Activated CD4-positive, alpha-beta T cell treated with anti-CD3 and anti-CD28 coated beads for 1 hour (primary cell): Measurements from ENCODE around the gene MYO19.
"Not testable (repeated sequence)": the region's sequence is repeated elsewhere in the genome, so short reads cannot be mapped to it uniquely, and the experiment has no call there.

ENCODE experiments used
- DNase-seq: peaks from one replicate; pipeline ENCODE4 v3.0.0-alpha.2; 2020

The MYO19 gene

DNA sequence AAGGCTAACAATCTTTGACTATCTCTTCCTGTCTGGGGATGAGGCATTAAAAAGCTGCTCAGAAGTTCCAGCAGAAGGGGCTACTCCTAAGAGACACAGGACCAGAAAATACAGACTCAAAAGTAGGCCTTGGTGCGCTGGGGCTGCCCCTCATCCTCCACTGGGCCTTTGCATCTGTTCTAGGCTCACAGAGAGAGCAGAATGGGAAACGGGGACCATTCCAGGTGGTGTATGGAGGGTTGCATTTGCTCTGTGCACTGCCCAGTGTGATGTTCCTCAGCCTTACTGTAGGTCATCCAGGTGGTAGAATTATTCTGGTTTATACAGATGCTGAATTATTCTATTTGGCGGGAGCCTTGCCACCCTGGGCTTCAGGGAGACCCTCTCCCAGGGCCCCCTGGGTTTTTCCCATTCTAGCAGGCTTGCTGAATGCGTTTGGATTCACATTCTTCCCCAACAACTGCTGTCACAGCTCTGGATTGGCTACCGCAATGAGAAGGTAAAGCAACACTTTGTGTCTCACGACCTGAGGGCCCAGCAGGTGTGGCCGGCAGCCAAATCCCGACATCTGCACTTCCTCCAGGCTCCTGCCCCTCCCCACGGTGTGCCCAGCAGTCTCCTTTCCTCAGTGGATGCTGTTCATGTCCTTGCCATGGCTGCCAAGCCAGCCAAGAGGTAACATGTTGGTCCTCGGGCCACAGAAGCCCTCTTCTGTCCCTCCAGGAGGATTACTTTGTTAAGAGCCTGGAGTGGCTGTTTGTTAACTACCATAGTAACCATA is 73.1 kb downstream of the MYO19 start:
- DNase-seq: no peak

DNA sequence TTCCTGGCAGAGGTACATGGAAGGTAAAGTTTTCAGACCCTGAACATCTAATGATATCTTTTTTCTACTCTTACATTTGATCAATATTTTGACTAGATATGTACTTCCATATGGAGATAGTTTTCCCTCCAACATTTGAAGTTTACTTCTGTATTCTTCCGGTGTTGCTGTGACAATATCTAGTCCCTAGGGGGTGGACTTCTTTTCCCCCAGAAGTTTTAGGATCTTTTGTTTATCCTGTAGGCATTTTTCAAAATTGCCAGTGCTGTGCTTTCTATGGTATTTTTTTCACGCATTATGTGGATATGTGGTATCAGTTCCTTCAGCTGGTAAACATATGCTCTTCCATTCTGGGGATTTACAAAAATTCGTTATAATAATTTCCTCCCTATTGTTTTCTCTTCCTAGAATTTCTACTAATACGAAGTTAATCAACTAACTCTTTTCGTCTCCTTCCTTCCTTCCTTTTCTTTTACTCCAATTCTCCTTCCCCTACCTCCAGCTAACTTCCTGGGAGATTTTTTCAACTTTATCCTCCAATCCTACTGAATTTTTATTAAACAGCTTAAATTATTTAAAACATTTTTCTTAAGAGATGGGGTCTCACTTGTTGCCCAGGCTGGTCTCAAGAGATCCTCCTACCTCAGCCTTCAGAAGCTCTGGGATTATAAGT is 74.3 kb downstream of the MYO19 start:
- DNase-seq: no peak

DNA sequence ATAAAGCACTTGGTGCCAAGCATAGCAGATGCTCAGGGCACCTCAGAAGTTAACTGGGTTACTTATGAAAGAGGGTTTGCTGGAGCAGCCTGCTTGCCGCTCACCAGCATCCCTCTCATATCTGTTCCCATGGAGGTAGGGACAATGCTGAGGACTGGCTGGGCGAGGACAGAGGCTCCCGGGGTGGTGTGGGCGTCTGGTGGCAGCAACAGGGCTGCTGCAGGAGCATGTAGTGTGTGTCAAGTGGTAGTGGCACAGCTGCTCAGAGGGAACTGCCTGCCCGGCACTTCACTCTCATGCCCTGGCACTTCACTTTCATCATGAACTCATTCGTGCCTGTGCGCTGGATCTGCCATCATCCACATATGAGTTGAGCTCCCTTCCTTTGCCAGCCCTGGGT is 75.1 kb downstream of the MYO19 start:
- DNase-seq: no peak

DNA sequence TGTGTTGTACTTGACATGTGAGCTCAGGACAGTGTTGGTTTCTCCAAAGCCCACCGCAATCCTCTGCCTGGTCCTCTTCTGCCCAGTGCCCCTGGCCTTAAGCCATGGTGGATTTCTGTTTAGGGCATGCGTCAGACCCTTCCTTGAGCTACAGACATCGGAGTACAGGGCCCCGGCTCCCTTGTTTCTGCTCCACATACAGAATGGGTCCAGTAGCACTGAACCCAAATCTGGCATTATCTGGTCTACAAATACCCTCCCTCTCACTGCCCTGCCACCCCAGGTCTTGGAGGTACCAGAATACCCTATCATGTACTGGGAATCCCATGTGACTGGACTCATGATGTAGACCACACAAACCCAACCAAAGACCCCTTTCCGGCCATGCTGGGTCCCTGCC is 75.6 kb downstream of the MYO19 start:
- no peak for DNase-seq

DNA sequence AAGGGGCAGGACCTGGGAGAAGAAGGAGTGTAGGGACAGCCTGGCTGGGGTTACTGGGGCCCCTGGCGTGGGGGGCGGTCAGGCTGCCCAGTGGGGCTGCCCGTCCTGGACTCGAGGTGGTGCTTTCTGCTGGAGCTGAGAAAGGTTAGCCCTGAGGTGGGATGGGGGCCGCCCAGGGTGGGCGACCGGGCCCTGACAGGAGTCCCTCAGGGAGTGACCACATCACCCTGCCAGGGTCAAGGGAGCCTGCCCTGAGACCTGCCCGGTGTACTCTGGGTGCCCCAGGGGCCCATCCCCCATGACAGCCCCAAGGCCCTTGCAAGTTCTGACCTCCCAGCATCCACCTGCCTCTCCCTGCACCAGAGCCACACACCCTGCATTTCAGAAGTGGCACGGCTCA is 77.0 kb downstream of the MYO19 start:
- not testable (repeated sequence) for DNase-seq

DNA sequence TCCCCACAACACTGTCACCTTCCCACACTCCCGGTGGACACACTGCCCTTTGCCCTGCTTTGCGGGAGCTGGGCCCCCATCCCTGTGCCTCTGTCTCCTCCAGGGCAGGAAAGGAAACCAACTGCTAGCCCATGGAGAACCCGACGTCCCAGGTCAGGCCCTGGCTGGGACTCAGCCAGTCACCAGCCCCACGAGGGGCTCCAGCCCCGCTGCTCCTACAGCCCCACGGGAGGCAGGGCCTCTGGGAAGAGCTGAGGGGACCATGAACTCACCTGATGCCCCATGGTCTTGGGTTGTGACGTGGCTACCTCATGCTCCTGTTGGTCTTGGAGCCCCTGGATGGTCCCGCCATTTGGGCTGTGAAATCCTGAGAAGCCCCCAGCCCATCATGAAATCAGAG is 81.8 kb downstream of the MYO19 start:
- DNase-seq: not testable (repeated sequence)

DNA sequence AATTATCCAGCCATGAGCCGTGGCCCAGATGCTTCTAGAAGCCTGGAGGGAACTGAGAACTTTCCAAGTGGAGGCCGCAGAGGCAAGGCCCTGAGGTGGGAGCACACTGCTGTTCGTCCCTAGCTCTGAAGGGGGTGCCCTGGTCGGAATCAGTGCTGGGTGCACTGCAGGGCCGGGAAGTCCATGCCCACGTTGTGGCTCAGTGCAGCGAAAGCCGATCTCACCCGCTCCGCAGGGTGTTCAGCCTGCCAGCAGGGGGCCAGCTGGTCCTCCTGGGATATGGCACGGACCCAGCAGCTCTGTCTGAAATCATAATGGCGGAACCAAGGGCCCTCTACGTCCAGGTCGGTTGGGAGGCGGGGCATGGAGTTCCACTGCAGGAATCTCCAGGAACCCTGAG is 84.7 kb downstream of the MYO19 start:
- DNase-seq: not testable (repeated sequence)
